Measurements from ENCODE around the gene PLA2G4C.

- no peak for TF ChIP-seq POLR2AphosphoS5 (IDR thresholded peaks at IDR 0.05)
- no peak for TF ChIP-seq POLR2A (IDR thresholded peaks at IDR 0.05)
Measured at GRCh38 chr19:48121066-48121465, 10.4 kb upstream of the PLA2G4C start.

Data from gastroesophageal sphincter (tissue), 2 donors.